Measurements from ENCODE around the gene PLCD4.

PLCD4 gene

GRCh38 chr2:218622606-218623365 is 15.1 kb downstream of the PLCD4 start:
- no peak for DNase-seq

DNA sequence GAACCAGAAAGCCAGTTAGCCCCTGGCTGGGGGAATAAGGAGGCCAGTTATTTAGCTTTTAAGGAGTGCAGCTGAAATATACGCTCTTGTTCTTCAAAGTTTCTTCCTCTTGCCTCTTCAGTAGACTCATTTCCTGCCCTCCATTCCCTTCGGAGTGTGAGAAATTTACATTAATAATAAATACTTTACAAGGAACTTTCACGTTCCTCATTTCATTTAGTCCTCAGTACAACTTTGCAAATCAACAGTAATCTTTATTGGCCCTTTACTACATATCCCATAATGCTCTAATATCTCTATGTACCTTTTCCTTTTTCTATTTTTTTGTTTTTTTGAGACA is 15.6 kb downstream of the PLCD4 start:
- no peak for DNase-seq

DNA sequence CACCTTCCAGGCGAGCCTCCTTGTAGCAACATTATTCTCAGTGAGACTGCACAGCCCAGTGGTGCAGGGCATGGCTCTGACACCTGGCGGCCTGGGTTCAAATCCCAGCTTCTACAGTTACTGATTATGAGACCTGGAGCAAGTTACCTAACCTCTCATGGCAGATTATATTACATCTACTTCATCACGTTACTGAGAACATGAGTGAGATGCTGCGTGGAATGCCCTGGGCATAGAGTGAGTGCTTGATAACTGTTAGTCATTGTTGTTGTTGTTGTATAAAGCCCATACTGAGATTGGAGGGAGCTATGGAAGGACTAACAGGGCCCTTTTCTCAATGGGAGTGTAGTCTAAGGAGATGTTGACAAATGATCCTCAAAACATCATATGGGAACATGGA is 18.7 kb downstream of the PLCD4 start:
- no peak for DNase-seq

GRCh38 chr2:218627939-218628338 is 20.2 kb downstream of the PLCD4 start:
- no peak for DNase-seq

DNA sequence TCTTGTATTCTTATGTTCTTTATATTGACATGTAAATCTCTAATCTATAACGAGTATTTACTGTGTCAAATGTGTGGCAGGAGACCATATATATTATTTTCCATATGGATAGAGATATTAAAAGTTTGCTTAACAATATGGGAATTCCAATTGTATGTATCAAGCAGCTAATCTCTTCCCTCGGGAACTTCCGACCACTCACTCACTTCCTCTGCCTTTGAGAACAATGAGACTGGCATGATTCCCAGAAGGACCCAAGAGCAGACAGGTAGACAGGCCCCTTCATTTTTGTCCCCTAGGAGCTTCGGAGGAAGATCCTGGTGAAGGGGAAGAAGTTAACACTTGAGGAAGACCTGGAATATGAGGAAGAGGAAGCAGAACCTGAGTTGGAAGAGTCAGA is 24.1 kb downstream of the PLCD4 start:
- no peak for DNase-seq

GRCh38 chr2:218635719-218636118 is 28.0 kb downstream of the PLCD4 start:
- no peak for DNase-seq

DNA sequence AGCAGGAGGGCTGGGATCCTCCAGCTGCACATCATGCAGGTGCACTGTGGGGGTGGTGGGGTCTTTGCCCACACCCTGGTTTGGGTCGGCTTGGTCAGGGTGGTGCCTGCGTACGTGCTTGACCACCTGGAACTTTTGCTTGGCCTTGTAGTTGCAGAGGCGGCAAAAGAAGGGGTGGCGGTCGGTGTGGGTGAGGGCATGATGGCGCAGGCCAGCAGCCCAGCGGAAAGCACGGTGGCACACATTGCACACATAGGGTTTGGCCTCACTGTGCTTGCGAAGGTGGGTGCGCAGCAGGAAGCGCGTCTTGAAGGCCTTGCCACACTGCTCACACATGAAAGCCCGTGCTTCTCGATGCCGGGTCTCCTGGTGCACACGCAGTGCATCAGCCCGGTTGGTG is 30.7 kb downstream of the PLCD4 start:
- DNase-seq, result no peak

GRCh38 chr2:218642121-218642656 is 34.5 kb downstream of the PLCD4 start:
- DNase-seq, result no peak

- no peak for DNase-seq
Observed at GRCh38 chr2:218642786-218643185, 35.1 kb downstream of the PLCD4 start.

- no peak for DNase-seq
Observed at GRCh38 chr2:218643751-218644310, 36.1 kb downstream of the PLCD4 start.

DNA sequence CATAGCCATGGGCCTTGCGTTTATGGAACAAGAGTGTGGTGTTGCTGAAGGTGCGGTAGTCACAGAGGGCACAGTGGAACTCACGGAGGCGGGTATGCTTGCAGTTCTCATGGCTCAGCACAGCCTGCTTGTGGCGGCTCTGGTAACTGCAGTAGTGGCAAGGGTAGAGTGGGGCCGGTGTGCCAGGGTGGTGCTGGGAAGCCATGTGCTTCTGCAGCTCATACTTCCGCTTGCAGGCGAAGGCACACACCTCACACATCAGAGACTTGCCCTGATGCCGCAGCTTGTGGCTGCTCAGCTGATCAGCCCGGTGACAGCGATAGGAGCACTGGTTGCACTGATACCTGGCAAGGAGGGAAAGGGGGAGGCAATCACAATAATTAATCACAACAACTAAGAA is 37.0 kb downstream of the PLCD4 start:
- no peak for DNase-seq

DNA sequence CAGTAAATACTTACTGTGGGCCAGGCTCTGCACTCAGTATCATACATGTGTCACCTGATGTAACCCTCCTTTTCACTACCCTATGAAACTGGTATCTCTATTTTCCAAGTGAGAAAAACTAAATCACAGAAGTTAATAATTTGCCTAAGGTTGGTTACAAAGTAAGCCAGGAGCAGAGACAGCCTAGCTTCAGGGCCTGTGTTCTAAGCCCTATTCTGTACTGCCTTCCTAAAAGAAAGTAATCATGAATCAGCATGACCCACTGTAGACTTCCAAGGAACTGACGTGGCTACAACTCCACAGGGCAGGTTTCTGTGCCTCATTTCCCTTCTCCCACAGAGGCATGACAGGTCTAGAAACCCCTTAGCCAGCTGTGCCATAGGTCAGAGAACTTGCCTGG is 37.4 kb downstream of the PLCD4 start:
- DNase-seq, result no peak

GRCh38 chr2:218648088-218648786 is 40.5 kb downstream of the PLCD4 start:
- peak; percentile 57 for DNase-seq

DNA sequence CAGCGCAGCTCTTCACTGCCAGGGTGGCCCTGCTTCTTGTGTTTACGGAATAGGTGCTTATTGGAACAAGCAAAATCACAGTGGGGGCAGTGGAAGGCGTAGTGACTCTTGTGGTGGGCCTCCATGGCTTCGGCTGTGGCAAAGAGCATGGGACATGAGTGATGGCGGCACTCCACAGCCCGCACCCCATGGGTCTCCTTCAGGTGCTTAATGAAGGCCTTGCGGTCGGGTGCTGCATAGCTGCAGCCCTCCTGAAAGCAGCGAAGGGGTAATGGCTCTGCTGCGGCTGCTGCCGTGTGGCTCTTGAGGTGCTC is 41.0 kb downstream of the PLCD4 start:
- no peak for DNase-seq

DNA sequence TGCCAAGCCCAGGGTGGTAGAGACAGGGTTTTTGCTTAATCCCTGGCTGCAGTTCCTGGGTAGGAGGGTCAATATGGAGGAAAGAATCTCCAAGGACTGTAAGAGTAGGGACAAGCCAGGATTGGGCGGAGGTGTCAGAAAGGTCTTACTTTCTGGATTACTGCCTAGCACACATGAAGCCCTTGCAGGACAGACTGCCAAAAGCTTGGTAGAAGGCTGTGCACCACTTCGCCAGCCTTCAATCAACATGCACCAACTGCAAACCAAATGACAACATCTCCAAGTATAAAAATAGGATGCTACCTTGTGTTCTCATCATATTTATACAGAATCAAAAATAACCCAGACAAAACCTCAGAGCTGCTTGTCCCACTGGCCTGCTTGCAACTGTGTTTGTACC is 48.1 kb downstream of the PLCD4 start:
- DNase-seq, result no peak

- no peak for DNase-seq
Observed at GRCh38 chr2:218658671-218659257, 51.1 kb downstream of the PLCD4 start.

GRCh38 chr2:218659258-218659987 is 51.7 kb downstream of the PLCD4 start, which contains the start of the genes BCS1L and ZNF142:
BCS1L (plus strand) TSS chr2:218659683; CDS start chr2:218660988, 1,305 bp downstream.
ZNF142 (minus strand) TSS chr2:218659623; CDS start chr2:218656429, 3,194 bp downstream.
- peak; percentile 93 for DNase-seq

DNA sequence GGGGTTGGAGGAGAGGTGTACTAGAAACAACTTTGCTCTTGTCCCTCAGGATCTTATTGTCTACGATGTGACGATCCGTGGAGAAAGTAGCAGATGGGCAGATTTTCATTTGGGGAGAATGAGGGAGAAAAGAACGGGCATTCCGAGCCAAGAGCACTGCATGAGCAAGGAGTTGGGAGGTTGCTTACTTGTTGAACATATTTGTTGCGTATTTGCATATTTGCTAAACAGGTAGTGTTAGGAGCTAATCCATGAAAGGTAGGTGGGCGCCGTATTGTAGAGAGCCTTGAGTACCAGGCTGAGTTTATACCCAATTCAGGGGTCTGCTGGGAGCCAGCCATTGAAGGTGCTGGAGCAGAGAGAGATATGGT is 52.3 kb downstream of the PLCD4 start:
- DNase-seq, result no peak

DNA sequence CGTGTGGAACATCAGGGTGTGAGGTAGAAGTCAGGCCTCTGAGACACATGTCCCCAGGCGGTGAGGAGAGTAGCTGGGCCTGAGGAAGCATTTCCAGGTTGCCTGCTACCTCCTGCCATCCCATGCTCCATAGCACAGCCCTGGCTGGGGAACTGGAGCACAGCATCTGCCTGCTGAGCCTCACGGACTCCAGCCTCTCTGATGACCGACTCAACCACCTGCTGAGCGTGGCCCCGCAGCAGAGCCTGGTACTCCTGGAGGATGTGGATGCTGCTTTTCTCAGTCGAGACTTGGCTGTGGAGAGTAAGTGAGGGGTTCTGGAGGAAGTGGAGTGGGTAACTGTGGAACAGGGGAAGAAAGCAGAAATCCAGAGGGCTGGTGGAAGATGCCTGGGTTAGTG is 54.7 kb downstream of the PLCD4 start:
- DNase-seq, result no peak

- no peak for DNase-seq
Observed at GRCh38 chr2:218662827-218663226, 55.1 kb downstream of the PLCD4 start.

- DNase-seq, result no peak
Observed at GRCh38 chr2:218663901-218664300, 56.2 kb downstream of the PLCD4 start.

DNA sequence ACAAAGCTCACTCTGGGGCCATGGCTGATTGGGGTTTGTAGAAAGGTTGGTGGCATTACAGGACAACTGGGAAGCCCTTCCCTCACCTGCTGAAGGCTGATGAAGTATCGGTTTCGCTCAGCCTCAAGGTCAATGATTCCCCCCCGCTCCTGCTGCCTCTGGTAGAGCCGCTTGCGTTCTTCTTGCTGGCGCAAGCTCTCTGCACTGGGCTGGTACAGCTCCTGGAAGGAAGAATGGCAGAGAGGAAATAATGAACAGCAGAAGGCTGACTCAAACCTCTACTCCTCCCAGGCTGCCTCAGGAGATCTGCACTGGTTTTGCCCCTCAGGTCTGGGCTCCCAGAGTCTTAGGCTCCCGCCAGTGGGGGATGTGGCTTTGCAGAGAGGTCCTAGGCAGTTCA is 57.0 kb downstream of the PLCD4 start:
- no peak for DNase-seq

DNA sequence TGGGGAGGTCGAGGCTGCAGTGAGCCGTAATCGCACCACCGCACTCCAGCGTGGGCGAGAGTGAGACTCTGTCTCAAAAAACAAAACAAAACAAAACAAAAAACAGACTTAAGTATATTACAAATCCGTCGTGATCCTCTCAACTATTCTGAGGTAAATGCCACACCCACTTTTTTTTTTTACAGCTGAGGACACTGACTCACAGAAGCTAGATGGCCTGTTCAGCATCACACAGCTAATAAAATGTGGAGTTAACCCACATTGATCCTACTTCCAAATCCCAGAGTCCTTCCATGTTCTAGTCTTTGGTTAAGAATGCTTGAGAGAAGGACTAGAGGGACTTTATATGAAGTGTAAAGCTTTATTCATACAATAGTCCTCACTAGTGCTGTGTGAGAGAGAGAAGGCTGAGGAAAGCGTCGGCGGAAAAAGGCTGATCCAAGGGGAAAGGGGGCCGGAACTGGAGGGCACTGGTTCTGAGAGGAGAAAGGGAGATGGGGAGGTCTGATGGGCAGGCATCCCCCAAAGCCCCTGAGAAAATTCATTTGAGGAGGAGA is 63.5 kb downstream of the PLCD4 start:
- DNase-seq, result no peak

All from femur (tissue), 1 donor.